HepG2 (cell line): ENCODE results near the gene LRRC45. TPM values are rescaled to one million over a fixed set of nuclear protein-coding genes. Genes with fewer than 3 reads are reported as not detected.

Experiments used
- ASH2L ChIP-seq: fragments of 300-600, 200-600 bp; sonication (generic); IDR thresholded peaks from 2 replicates; pipeline ENCODE4 v1.7.0; 2017; ENCODE audit warnings: low read depth, mild to moderate bottlenecking, moderate library complexity, mixed read lengths, low read length; ENCODE audit not compliant: insufficient read length
- ATF5 ChIP-seq: sonication (generic); formaldehyde crosslinking; IDR thresholded peaks from 2 replicates; pipeline ENCODE4 v1.4.0; 2020; ENCODE audit warnings: mild to moderate bottlenecking, low read depth, missing genetic modification reagents
- BRF2 ChIP-seq: sonication (generic); formaldehyde crosslinking; IDR thresholded peaks from 2 replicates; pipeline ENCODE4 v1.8.1; 2022; ENCODE audit warnings: mild to moderate bottlenecking, missing genetic modification reagents
- DDIT3 ChIP-seq: sonication (generic); formaldehyde crosslinking; IDR thresholded peaks from 2 replicates; pipeline ENCODE4 v1.4.0; 2020; ENCODE audit warnings: mild to moderate bottlenecking, missing genetic modification reagents
- ERF ChIP-seq: IDR thresholded peaks from 2 replicates; pipeline ENCODE4 v1.6.1; 2018; ENCODE audit warnings: missing biosample characterization, missing genetic modification reagents
- ETS1 ChIP-seq: sonication (generic); formaldehyde crosslinking; IDR thresholded peaks from 2 replicates; pipeline ENCODE4 v1.4.0; 2020; ENCODE audit warnings: missing genetic modification reagents
- HMGXB3 ChIP-seq: sonication (generic); formaldehyde crosslinking; IDR thresholded peaks from 2 replicates; pipeline ENCODE4 v1.4.0; 2020; ENCODE audit warnings: missing genetic modification reagents, borderline replicate concordance
- KLF9 ChIP-seq: IDR thresholded peaks from 2 replicates; pipeline ENCODE4 v1.6.1; 2016; ENCODE audit warnings: low read depth
- KMT2A ChIP-seq: sonication (generic); formaldehyde crosslinking; IDR thresholded peaks from 2 replicates; pipeline ENCODE4 v1.4.0; 2020; ENCODE audit warnings: missing genetic modification reagents
- MLLT10 ChIP-seq: sonication (generic); formaldehyde crosslinking; IDR thresholded peaks from 2 replicates; pipeline ENCODE4 v1.4.0; 2020; ENCODE audit warnings: missing genetic modification reagents
- NCOA2 ChIP-seq: sonication (generic); formaldehyde crosslinking; IDR thresholded peaks from 2 replicates; pipeline ENCODE4 v1.8.0; 2022; ENCODE audit warnings: inconsistent platforms
- NFE2 ChIP-seq: sonication (generic); formaldehyde crosslinking; IDR thresholded peaks from 2 replicates; pipeline ENCODE4 v1.4.0; 2020; ENCODE audit warnings: missing genetic modification reagents
- REPIN1 ChIP-seq: sonication (generic); formaldehyde crosslinking; IDR thresholded peaks from 2 replicates; pipeline ENCODE4 v1.8.0; 2022; ENCODE audit warnings: missing genetic modification reagents, low read depth, mild to moderate bottlenecking, borderline replicate concordance
- RFX5 ChIP-seq: IDR thresholded peaks from 2 replicates; pipeline ENCODE4 v1.6.1; 2011; ENCODE audit warnings: low read depth, low read length, improper control_type of control experiment
- RFXANK ChIP-seq: IDR thresholded peaks from 2 replicates; pipeline ENCODE4 v1.6.1; 2016
- TBX3 ChIP-seq: fragments of 450-650 bp; IDR thresholded peaks from 2 replicates; pipeline ENCODE4 v1.6.1; 2017; ENCODE audit warnings: antibody characterized with exemption, mild to moderate bottlenecking, inconsistent platforms, borderline replicate concordance
- TCF7L2 ChIP-seq: IDR thresholded peaks from 2 replicates; pipeline ENCODE4 v1.6.1; 2011; ENCODE audit warnings: mild to moderate bottlenecking, low read depth, low read length, moderate library complexity
- ZFP62 ChIP-seq: sonication (generic); formaldehyde crosslinking; IDR thresholded peaks from 2 replicates; pipeline ENCODE4 v1.4.0; 2020; ENCODE audit warnings: missing genetic modification reagents
- ZNF296 ChIP-seq: sonication (generic); formaldehyde crosslinking; conservative IDR thresholded peaks from 2 replicates; pipeline ENCODE4 v1.5.0; 2020; ENCODE audit warnings: mild to moderate bottlenecking, missing genetic modification reagents
- ZNF572 ChIP-seq: sonication (generic); formaldehyde crosslinking; IDR thresholded peaks from 2 replicates; pipeline ENCODE4 v1.5.1; 2020; ENCODE audit warnings: mild to moderate bottlenecking, missing genetic modification reagents
- polyA plus RNA-seq, 8 experiments: library from polyadenylated mRNA; depleted of rRNA in 3 of 8; stranded (reverse) in 7 of 8; unstranded in 1 of 8; fragments of >200 nt; fragmentation: Illumina TruSeq in 4 of 8; extraction: Trizol in 4 of 8; gene quantifications; 2 replicates each; pipeline versions ENCODE4 v1.2.1 to v1.2.3, GENCODE V29; 2011 to 2016; ENCODE audit warnings: low read depth in 4 of 8, missing spikeins in 1 of 8, mixed read lengths in 1 of 8; ENCODE audit not compliant: insufficient read depth in 1 of 8
- total RNA-seq, 5 experiments: library from RNA; depleted of rRNA; stranded (reverse); fragments of >200 nt; fragmentation: Illumina TruSeq; extraction: Trizol; gene quantifications; 2 replicates each; pipeline ENCODE4 v1.2.3, GENCODE V29; 2016; ENCODE audit warnings: low read depth in 1 of 5
- TF ChIP-seq, protein P1 (sequence below): IDR thresholded peaks from 2 replicates; pipeline ENCODE4 v1.6.1; 2016; ENCODE audit warnings: mild to moderate bottlenecking, missing biosample characterization, missing genetic modification reagents

Gene LRRC45
- total and polyA plus RNA-seq, 2 of the 13 experiments (the other 11 are each of a cell fraction or from before 2014, with no cell fraction given), result 11.6 to 48.1 TPM

DNA sequence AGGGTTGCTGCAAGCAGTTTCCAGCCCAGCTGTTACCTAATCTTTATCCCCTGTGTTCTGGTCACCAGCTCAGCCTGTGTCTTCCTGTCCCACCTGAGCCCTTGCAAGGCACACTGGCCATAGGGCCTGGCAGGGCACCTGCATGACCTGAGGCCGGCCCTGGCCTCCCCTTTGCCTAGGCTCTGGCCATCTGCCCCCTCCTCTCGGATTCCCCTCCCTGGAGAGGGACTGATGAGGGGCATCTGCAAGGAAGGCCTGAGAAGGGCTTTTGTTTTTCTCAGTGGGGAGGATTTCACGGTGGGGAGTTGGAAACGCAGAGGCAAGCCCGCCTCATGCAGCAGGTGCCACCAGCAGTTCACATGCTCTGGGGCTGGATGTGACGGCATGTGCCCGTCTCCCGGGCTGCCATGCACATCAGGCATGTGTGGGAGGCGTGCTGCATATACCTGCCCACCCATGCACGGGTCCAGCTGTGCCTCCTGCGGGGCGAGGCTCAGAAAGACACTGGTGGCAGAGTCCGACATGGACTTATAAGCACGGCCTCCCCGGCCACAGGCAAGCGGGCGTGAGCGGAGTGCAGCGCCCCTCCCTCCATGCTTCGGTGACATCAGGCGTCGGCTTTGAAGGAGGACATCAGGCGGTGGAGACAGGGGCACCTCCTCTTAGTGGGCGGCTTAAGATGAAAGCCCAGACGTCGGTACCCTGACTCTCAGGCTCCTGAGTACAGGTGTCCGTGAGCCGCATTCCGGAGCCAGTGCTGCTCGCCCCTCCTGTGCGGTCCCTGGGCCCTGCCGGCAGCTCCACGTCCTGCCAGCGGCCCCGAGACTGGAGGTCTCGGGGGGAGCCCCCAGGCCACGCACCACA lies 29.1 kb upstream of the LRRC45 start (continued):
- TF ChIP-seq HMGXB3 (CRISPR knock-in tag) (no peak), TCF7L2 (no peak), NFE2 (CRISPR knock-in tag) (no peak; the same call in none of the 2 replicates), ASH2L (no peak), KMT2A (CRISPR knock-in tag) (peak; percentile 22; the same call in 1 of the 2 replicates), KLF9 (CRISPR knock-in tag) (no peak), NCOA2 (CRISPR knock-in tag) (0 out of 2 replicates have a peak, but pooled peaks have one; percentile 27), RFX5 (no peak), REPIN1 (peak; percentile 70), DDIT3 (CRISPR knock-in tag) (no peak), ZNF296 (CRISPR knock-in tag) (0 out of 2 replicates have a peak, but pooled peaks have one; percentile 22), ATF5 (CRISPR knock-in tag) (no peak; the same call in 1 of the 2 replicates), ETS1 (CRISPR knock-in tag) (0 out of 2 replicates have a peak, but pooled peaks have one; percentile 54), ERF (CRISPR knock-in tag) (no peak), RFXANK (CRISPR knock-in tag) (0 out of 2 replicates have a peak, but pooled peaks have one; percentile 14), TBX3 (no peak), BRF2 (CRISPR knock-in tag) (peak; percentile 82; the same call in 1 of the 2 replicates), ZNF572 (0 out of 2 replicates have a peak, but pooled peaks have one; percentile 13), ZFP62 (CRISPR knock-in tag) (no peak), MLLT10 (CRISPR knock-in tag) (no peak)
- TF ChIP-seq, protein P1, sequence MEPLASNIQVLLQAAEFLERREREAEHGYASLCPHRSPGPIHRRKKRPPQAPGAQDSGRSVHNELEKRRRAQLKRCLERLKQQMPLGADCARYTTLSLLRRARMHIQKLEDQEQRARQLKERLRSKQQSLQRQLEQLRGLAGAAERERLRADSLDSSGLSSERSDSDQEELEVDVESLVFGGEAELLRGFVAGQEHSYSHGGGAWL (CRISPR knock-in tag), result peak; percentile 71; the same call in 1 of the 2 replicates
